Measurements from ENCODE around the gene LDLRAD3.

Gene LDLRAD3

GRCh38 chr11:36046932-36047331, 103.1 kb downstream of the LDLRAD3 start:
- ChIA-PET CTCF (no interaction called here), POLR2A (ENCODE audit: low non-redundant PET) (no interaction called here)
- no peak for TF ChIP-seq CTCF (conservative IDR thresholded peaks at IDR 0.05; ENCODE audit: low read depth)
- no peak for DNase-seq (ENCODE audit: low spot score)
- no peak overlapping the region for H3K27ac ChIP-seq

GRCh38 chr11:36047344-36047743, 103.5 kb downstream of the LDLRAD3 start:
- DNase-seq (ENCODE audit: low spot score), result no peak
- H3K27ac ChIP-seq, result no peak overlapping the region
- CTCF ChIA-PET, result no interaction called here
- POLR2A ChIA-PET (ENCODE audit: low non-redundant PET), result no interaction called here
- no peak for TF ChIP-seq CTCF (conservative IDR thresholded peaks at IDR 0.05; ENCODE audit: low read depth)

GRCh38 chr11:36048496-36049247, 104.8 kb downstream of the LDLRAD3 start:
- H3K27ac ChIP-seq, result no peak overlapping the region
- CTCF ChIA-PET, result interaction anchor here (0.6 kb wide), 1 partner anchor 383 kb away, joined by 3 read pairs; no protein-coding TSS in a partner anchor
- POLR2A ChIA-PET (ENCODE audit: low non-redundant PET), result no interaction called here
- DNase-seq (ENCODE audit: low spot score), result no peak
- no peak for TF ChIP-seq CTCF (conservative IDR thresholded peaks at IDR 0.05; ENCODE audit: low read depth)

- DNase-seq (ENCODE audit: low spot score), result no peak
- ChIA-PET CTCF (no interaction called here), POLR2A (ENCODE audit: low non-redundant PET) (no interaction called here)
- no peak for TF ChIP-seq CTCF (conservative IDR thresholded peaks at IDR 0.05; ENCODE audit: low read depth)
- no peak overlapping the region for H3K27ac ChIP-seq
These were observed 107.6 kb downstream of the LDLRAD3 start for GRCh38 chr11:36051235-36052144.

- no peak for DNase-seq (ENCODE audit: low spot score)
- CTCF ChIA-PET, result interaction anchor here (0.7 kb wide), 1 partner anchor 81 kb away, joined by 5 read pairs; no protein-coding TSS in a partner anchor
- POLR2A ChIA-PET (ENCODE audit: low non-redundant PET), result no interaction called here
- H3K27ac ChIP-seq, result no peak overlapping the region
- no peak for TF ChIP-seq CTCF (conservative IDR thresholded peaks at IDR 0.05; ENCODE audit: low read depth)
These were observed 109.4 kb downstream of the LDLRAD3 start for GRCh38 chr11:36053281-36053680.

GRCh38 chr11:36053862-36054261, 110.0 kb downstream of the LDLRAD3 start:
- H3K27ac ChIP-seq, result no peak overlapping the region
- ChIA-PET POLR2A (ENCODE audit: low non-redundant PET) (no interaction called here), CTCF (interaction anchor here (0.7 kb wide), 1 partner anchor 80 kb away, joined by 5 read pairs; no protein-coding TSS in a partner anchor)
- DNase-seq (ENCODE audit: low spot score), result no peak
- no peak for TF ChIP-seq CTCF (conservative IDR thresholded peaks at IDR 0.05; ENCODE audit: low read depth)
